Activated naive CD4-positive, alpha-beta T cell treated with anti-CD3 and anti-CD28 coated beads, Interleukin-2, amount 50 U/mL, for 16 hours (primary cell): ENCODE data around the gene PLPP3.

Source experiments
- DNase-seq: peaks from one replicate; pipeline ENCODE4 v3.0.0-alpha.2; 2020

Gene PLPP3

GRCh38 chr1:56456435-56457101 lies 122.8 kb downstream of the PLPP3 start:
- DNase-seq = no peak

- DNase-seq = no peak
Measured at GRCh38 chr1:56453417-56454078, 125.8 kb downstream of the PLPP3 start.

- no peak for DNase-seq
Measured at GRCh38 chr1:56453016-56453415, 126.3 kb downstream of the PLPP3 start.

GRCh38 chr1:56452027-56453011 lies 127.0 kb downstream of the PLPP3 start:
- DNase-seq = no peak

- no peak for DNase-seq
Measured at GRCh38 chr1:56451491-56451890, 127.9 kb downstream of the PLPP3 start.

GRCh38 chr1:56450004-56450666 lies 129.2 kb downstream of the PLPP3 start:
- no peak for DNase-seq

GRCh38 chr1:56448529-56449300 lies 130.6 kb downstream of the PLPP3 start:
- DNase-seq = no peak

GRCh38 chr1:56447823-56448222 lies 131.5 kb downstream of the PLPP3 start:
- DNase-seq = no peak

GRCh38 chr1:56446531-56447098 lies 132.7 kb downstream of the PLPP3 start:
- DNase-seq = no peak

GRCh38 chr1:56444960-56445646 lies 134.3 kb downstream of the PLPP3 start:
- no peak for DNase-seq
